ENCODE measurements around the gene CPPED1. TPM values are rescaled to one million over a fixed set of nuclear protein-coding genes. Genes with fewer than 3 reads are reported as not detected.
"Not testable (repeated sequence)": the region's sequence is repeated elsewhere in the genome, so short reads cannot be mapped to it uniquely, and the experiment has no call there.

The CPPED1 gene
- total RNA-seq, 2 donors from 2014 or later: 3.3 to 4.4 TPM

GRCh38 chr16:12826559-12826958, 22.9 kb upstream of the CPPED1 start:
- intact Hi-C loops (cut with DNase I): no loop called here
- WGBS, 2 donors: 38 to 54% methylated on average over 3 of the region's 3 CpGs
- ATAC-seq: no peak
- no peak for TF ChIP-seq POLR2A (IDR thresholded peaks at IDR 0.05)
- TF ChIP-seq CTCF (IDR thresholded peaks at IDR 0.05): no peak
- no peak for DNase-seq
- no peak overlapping the region for H3K4me3 ChIP-seq
- H3K36me3 ChIP-seq (replicated peaks in 1 of 2; ENCODE audit: insufficient read depth in 1 of 2, low read depth in 2 of 2): no peaks in the 10 kb centered on the region
- H3K27me3 ChIP-seq: no peaks in the 10 kb centered on the region
- H3K4me1 ChIP-seq: no peaks in the 10 kb centered on the region
- no peaks in the 10 kb centered on the region for H3K9me3 ChIP-seq
- H3K27ac ChIP-seq: no peak overlapping the region

DNA sequence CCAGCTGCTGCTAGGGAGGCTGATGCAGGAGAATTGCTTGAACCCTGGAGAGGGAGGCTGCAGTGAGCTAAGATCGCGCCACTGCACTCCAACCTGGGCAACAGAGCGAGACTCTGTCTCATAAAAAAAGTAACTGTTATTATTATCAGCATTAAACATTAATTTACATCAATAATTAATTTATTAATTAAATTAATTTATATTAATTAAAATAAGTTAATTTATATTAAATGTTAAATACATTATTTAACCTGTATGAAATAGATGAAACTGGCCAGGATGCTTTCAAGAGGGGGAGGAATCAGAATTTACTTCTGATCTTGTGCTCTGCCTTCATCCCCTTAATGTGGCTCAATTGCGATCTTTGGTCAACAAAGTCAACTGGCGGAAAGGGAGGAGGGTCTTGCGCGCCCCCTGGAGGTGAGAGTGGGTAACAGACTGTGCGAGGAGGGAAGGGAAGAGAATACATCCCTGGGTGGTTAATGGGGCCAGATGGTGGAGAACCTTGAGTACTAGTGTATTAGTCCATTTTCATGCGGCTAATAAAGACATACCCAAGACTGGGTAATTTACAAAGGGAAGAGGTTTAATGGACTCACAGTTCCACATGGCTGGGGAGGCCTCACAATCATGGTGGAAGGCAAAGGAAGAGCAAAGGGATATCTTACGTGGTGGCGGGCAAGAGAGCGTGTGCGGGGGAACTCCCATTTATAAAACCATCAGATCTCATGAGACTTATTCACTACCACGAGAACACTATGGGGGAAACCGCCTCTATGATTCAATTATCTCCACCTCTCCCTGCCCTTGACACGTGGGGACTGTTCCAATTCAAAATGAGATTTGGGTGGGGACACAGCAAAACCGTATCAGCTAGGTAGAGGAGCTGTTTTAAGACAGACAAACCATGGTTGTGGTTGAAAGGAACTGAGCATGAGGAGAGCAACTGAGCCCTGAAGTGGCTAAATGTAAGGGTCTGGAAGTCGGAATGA, 15.7 kb upstream of the CPPED1 start:
- intact Hi-C loops (cut with DNase I): no loop called here
- ATAC-seq: no peak
- WGBS, 2 donors: 49 to 51% methylated on average over 18 of the region's 18 CpGs

GRCh38 chr16:12818326-12818725, 14.6 kb upstream of the CPPED1 start:
- no peaks in the 10 kb centered on the region for H3K36me3 ChIP-seq (replicated peaks in 1 of 2; ENCODE audit: insufficient read depth in 1 of 2, low read depth in 2 of 2)
- no peaks in the 10 kb centered on the region for H3K4me1 ChIP-seq
- H3K27me3 ChIP-seq: no peaks in the 10 kb centered on the region
- H3K27ac ChIP-seq: no peak overlapping the region
- no peak for ATAC-seq
- TF ChIP-seq POLR2A (IDR thresholded peaks at IDR 0.05): no peak
- TF ChIP-seq CTCF (IDR thresholded peaks at IDR 0.05): no peak
- DNase-seq: no peak
- no peaks in the 10 kb centered on the region for H3K9me3 ChIP-seq
- intact Hi-C loops (cut with DNase I): no loop called here
- 79 to 84% methylated on average over 4 of the region's 4 CpGs for WGBS, 2 donors
- H3K4me3 ChIP-seq: no peak overlapping the region

More for the DNA sequence above, 15.7 kb upstream of the CPPED1 start:
- H3K27me3 ChIP-seq: no peaks in the 10 kb centered on the region
- H3K4me1 ChIP-seq: no peaks in the 10 kb centered on the region
- no peaks in the 10 kb centered on the region for H3K9me3 ChIP-seq
- TF ChIP-seq CTCF (IDR thresholded peaks at IDR 0.05) (peak; percentile 8 to 72 (median 62)), POLR2A (IDR thresholded peaks at IDR 0.05) (no peak)
- no peak overlapping the region for H3K27ac ChIP-seq
- DNase-seq: peak; percentile 27 to 58 (median 52)
- no peaks in the 10 kb centered on the region for H3K36me3 ChIP-seq (replicated peaks in 1 of 2; ENCODE audit: insufficient read depth in 1 of 2, low read depth in 2 of 2)
- no peak overlapping the region for H3K4me3 ChIP-seq

GRCh38 chr16:12816791-12817214, 13.1 kb upstream of the CPPED1 start:
- DNase-seq; H3K4me1 ChIP-seq; H3K27ac ChIP-seq; intact Hi-C loops (cut with DNase I); H3K4me3 ChIP-seq; H3K36me3 ChIP-seq (replicated peaks in 1 of 2; ENCODE audit: insufficient read depth in 1 of 2, low read depth in 2 of 2); H3K27me3 ChIP-seq; H3K9me3 ChIP-seq; ATAC-seq: not testable (repeated sequence)
- 48 to 75% methylated on average over 4 of the region's 4 CpGs for WGBS, 2 donors

- Histone ChIP-seq H3K36me3 (replicated peaks in 1 of 2; ENCODE audit: insufficient read depth in 1 of 2, low read depth in 2 of 2) (no peaks in the 10 kb centered on the region), H3K27ac (no peak overlapping the region), H3K27me3 (no peaks in the 10 kb centered on the region), H3K4me1 (no peaks in the 10 kb centered on the region), H3K4me3 (no peak overlapping the region), H3K9me3 (no peaks in the 10 kb centered on the region)
- DNase-seq (no peak), ATAC-seq (no peak)
- TF ChIP-seq POLR2A (IDR thresholded peaks at IDR 0.05): no peak
- no peak for TF ChIP-seq CTCF (IDR thresholded peaks at IDR 0.05)
- intact Hi-C loops (cut with DNase I): no loop called here
- WGBS, 2 donors: 40 to 55% methylated on average over 3 of the region's 3 CpGs
These were observed 11.7 kb upstream of the CPPED1 start for GRCh38 chr16:12815361-12815760.

- DNase-seq; H3K27me3 ChIP-seq; ATAC-seq; intact Hi-C loops (cut with DNase I); H3K4me3 ChIP-seq; H3K36me3 ChIP-seq (replicated peaks in 1 of 2; ENCODE audit: insufficient read depth in 1 of 2, low read depth in 2 of 2); H3K4me1 ChIP-seq; H3K9me3 ChIP-seq; H3K27ac ChIP-seq: not testable (repeated sequence)
- WGBS, 2 donors: 59 to 76% methylated on average over 3 of the region's 3 CpGs
These were observed 10.0 kb upstream of the CPPED1 start for GRCh38 chr16:12813734-12814133.

DNA sequence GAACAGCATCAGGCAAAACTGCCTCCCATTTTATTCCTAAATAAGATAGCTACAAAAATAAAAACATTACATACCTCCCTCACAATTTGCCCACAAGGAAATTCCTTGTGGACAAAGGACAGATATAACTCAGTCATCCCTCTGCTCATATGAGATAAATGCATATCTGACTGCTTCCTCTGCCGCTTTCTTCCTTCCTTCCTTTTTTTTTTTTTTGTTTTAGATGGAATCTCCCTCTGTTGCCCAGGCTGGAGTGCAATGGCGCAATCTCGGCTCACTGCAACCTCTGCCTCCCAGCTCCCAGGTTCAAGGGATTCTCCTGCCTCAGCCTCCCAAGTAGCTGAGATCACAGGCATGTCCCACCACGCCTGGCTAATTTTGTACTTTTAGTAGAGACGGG, 9.6 kb upstream of the CPPED1 start:
- H3K4me3 ChIP-seq; ATAC-seq; H3K27me3 ChIP-seq; H3K36me3 ChIP-seq (replicated peaks in 1 of 2; ENCODE audit: insufficient read depth in 1 of 2, low read depth in 2 of 2); H3K4me1 ChIP-seq; H3K9me3 ChIP-seq; intact Hi-C loops (cut with DNase I); DNase-seq; H3K27ac ChIP-seq: not testable (repeated sequence)
- WGBS, 2 donors: 72 to 76% methylated on average over 5 of the region's 5 CpGs
